Measurements from ENCODE around the gene OR2A12.

Gene OR2A12

GRCh38 chr7:144133307-144133706 is 47.2 kb downstream of the OR2A12 start:
- no peaks in the 10 kb centered on the region for H3K27me3 ChIP-seq (ENCODE audit: insufficient read depth, low read length, poor library complexity)
- H3K79me1 ChIP-seq (ENCODE audit: low read length): no peaks in the 10 kb centered on the region
- no peak overlapping the region for H3K4ac ChIP-seq (ENCODE audit: low read depth, low read length)
- H2BK15ac ChIP-seq (replicated peaks; ENCODE audit: low read depth): no peak overlapping the region
- no peak overlapping the region for H3K56ac ChIP-seq (ENCODE audit: low read length)
- no peak overlapping the region for H3K18ac ChIP-seq (ENCODE audit: low read length)
- H3K36me3 ChIP-seq (ENCODE audit: control insufficient read depth, insufficient read depth, low read length): no peaks in the 10 kb centered on the region
- H3K23ac ChIP-seq (ENCODE audit: low read length): no peak overlapping the region
- H4K8ac ChIP-seq (ENCODE audit: low read depth, low read length): no peak overlapping the region
- no peak overlapping the region for H3K4me2 ChIP-seq (ENCODE audit: low read length)
- no peak overlapping the region for H2AK5ac ChIP-seq (ENCODE audit: low read length)
- H2BK120ac ChIP-seq (ENCODE audit: low read depth, low read length): no peak overlapping the region
- no peak overlapping the region for H2BK5ac ChIP-seq (ENCODE audit: low read length)
- no CpG with 5 or more reads among the region's 6 CpGs for WGBS (ENCODE audit: extremely low coverage, insufficient coverage, low lambda C conversion rate)
- H3K79me2 ChIP-seq (ENCODE audit: control insufficient read depth, insufficient read depth, low read length): no peaks in the 10 kb centered on the region
- no peak overlapping the region for H3K4me3 ChIP-seq (ENCODE audit: low read length)
- H4K5ac ChIP-seq (ENCODE audit: low read length): no peak overlapping the region
- no peak for DNase-seq
- H3K27ac ChIP-seq (ENCODE audit: low read depth, low read length): no peak overlapping the region
- no peaks in the 10 kb centered on the region for H3K4me1 ChIP-seq (ENCODE audit: control insufficient read depth, low read depth, low read length)
- H3K9ac ChIP-seq (ENCODE audit: low read length): no peak overlapping the region

- Histone ChIP-seq H4K5ac (ENCODE audit: low read length) (no peak overlapping the region), H2BK5ac (ENCODE audit: low read length) (no peak overlapping the region), H4K8ac (ENCODE audit: low read depth, low read length) (no peak overlapping the region), H2BK120ac (ENCODE audit: low read depth, low read length) (no peak overlapping the region), H3K4me2 (ENCODE audit: low read length) (no peak overlapping the region), H3K4me1 (ENCODE audit: control insufficient read depth, low read depth, low read length) (no peaks in the 10 kb centered on the region), H3K79me1 (ENCODE audit: low read length) (no peaks in the 10 kb centered on the region), H3K4ac (ENCODE audit: low read depth, low read length) (no peak overlapping the region), H3K56ac (ENCODE audit: low read length) (no peak overlapping the region), H3K9ac (ENCODE audit: low read length) (no peak overlapping the region), H3K79me2 (ENCODE audit: control insufficient read depth, insufficient read depth, low read length) (no peaks in the 10 kb centered on the region), H3K18ac (ENCODE audit: low read length) (no peak overlapping the region), H3K23ac (ENCODE audit: low read length) (no peak overlapping the region), H3K27me3 (ENCODE audit: insufficient read depth, low read length, poor library complexity) (no peaks in the 10 kb centered on the region), H2BK15ac (replicated peaks; ENCODE audit: low read depth) (no peak overlapping the region), H3K36me3 (ENCODE audit: control insufficient read depth, insufficient read depth, low read length) (no peaks in the 10 kb centered on the region), H3K27ac (ENCODE audit: low read depth, low read length) (no peak overlapping the region), H3K4me3 (ENCODE audit: low read length) (no peak overlapping the region), H2AK5ac (ENCODE audit: low read length) (no peak overlapping the region)
- DNase-seq: peak; percentile 51
- WGBS (ENCODE audit: extremely low coverage, insufficient coverage, low lambda C conversion rate): no CpG with 5 or more reads among the region's 1 CpG
Measured at GRCh38 chr7:144134116-144134515, 48.0 kb downstream of the OR2A12 start.

DNA sequence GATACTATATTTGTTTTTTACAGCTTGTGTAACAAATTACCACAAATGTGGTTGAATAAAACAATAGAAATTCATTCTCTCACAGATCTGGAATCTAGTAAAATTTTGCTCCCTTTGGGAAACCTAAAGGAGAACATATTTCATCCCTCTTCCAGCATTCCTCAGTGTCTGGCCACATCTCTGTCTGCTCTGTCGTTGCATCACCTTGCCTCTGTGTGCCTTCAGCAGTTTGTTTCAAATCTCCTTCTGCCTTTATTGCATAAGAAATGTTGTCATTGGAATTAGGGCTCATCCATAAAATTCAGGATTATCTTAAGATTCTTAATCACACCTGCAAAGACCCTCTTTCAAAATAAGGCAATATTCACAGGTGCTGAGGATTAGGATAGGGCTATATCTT is 51.4 kb downstream of the OR2A12 start:
- Histone ChIP-seq H4K8ac (ENCODE audit: low read depth, low read length) (no peak overlapping the region), H3K79me2 (ENCODE audit: control insufficient read depth, insufficient read depth, low read length) (no peaks in the 10 kb centered on the region), H3K27me3 (ENCODE audit: insufficient read depth, low read length, poor library complexity) (no peaks in the 10 kb centered on the region), H3K36me3 (ENCODE audit: control insufficient read depth, insufficient read depth, low read length) (no peaks in the 10 kb centered on the region), H3K4me2 (ENCODE audit: low read length) (no peak overlapping the region), H3K4ac (ENCODE audit: low read depth, low read length) (no peak overlapping the region), H2AK5ac (ENCODE audit: low read length) (no peak overlapping the region), H2BK5ac (ENCODE audit: low read length) (no peak overlapping the region), H4K5ac (ENCODE audit: low read length) (no peak overlapping the region), H3K27ac (ENCODE audit: low read depth, low read length) (no peak overlapping the region), H3K4me1 (ENCODE audit: control insufficient read depth, low read depth, low read length) (no peaks in the 10 kb centered on the region), H3K4me3 (ENCODE audit: low read length) (no peak overlapping the region), H3K79me1 (ENCODE audit: low read length) (no peaks in the 10 kb centered on the region), H3K23ac (ENCODE audit: low read length) (no peak overlapping the region), H2BK15ac (replicated peaks; ENCODE audit: low read depth) (no peak overlapping the region), H2BK120ac (ENCODE audit: low read depth, low read length) (no peak overlapping the region), H3K9ac (ENCODE audit: low read length) (no peak overlapping the region), H3K56ac (ENCODE audit: low read length) (no peak overlapping the region), H3K18ac (ENCODE audit: low read length) (no peak overlapping the region)
- DNase-seq: peak; percentile 2
- no CpG with 5 or more reads among the region's 1 CpG for WGBS (ENCODE audit: extremely low coverage, insufficient coverage, low lambda C conversion rate)

DNA sequence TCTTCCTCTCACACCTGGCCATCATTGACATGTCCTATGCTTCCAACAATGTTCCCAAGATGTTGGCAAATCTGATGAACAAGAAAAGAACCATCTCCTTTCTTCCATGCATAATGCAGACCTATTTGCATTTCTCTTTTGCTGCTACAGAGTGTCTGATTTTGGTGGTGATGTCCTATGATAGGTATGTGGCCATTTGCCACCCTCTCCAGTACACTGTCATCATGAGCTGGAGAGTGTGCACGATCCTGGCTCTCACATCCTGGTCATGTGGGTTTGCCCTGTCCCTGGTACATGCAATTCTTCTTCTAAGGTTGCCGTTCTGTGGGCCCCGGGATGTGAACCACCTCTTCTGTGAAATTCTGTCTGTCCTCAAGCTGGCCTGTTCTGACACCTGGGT is 56.1 kb downstream of the OR2A12 start:
- Histone ChIP-seq H3K27ac (ENCODE audit: low read depth, low read length) (no peak overlapping the region), H2BK120ac (ENCODE audit: low read depth, low read length) (no peak overlapping the region), H3K36me3 (ENCODE audit: control insufficient read depth, insufficient read depth, low read length) (no peaks in the 10 kb centered on the region), H4K5ac (ENCODE audit: low read length) (no peak overlapping the region), H3K9ac (ENCODE audit: low read length) (no peak overlapping the region), H2AK5ac (ENCODE audit: low read length) (no peak overlapping the region), H3K27me3 (ENCODE audit: insufficient read depth, low read length, poor library complexity) (peaks cover 2% of the 10 kb centered on the region), H3K4me3 (ENCODE audit: low read length) (no peak overlapping the region), H3K23ac (ENCODE audit: low read length) (no peak overlapping the region), H3K4me1 (ENCODE audit: control insufficient read depth, low read depth, low read length) (no peaks in the 10 kb centered on the region), H2BK15ac (replicated peaks; ENCODE audit: low read depth) (no peak overlapping the region), H3K4me2 (ENCODE audit: low read length) (no peak overlapping the region), H2BK5ac (ENCODE audit: low read length) (no peak overlapping the region), H3K79me1 (ENCODE audit: low read length) (no peaks in the 10 kb centered on the region), H3K56ac (ENCODE audit: low read length) (no peak overlapping the region), H3K18ac (ENCODE audit: low read length) (no peak overlapping the region), H4K8ac (ENCODE audit: low read depth, low read length) (no peak overlapping the region), H3K4ac (ENCODE audit: low read depth, low read length) (no peak overlapping the region), H3K79me2 (ENCODE audit: control insufficient read depth, insufficient read depth, low read length) (no peaks in the 10 kb centered on the region)
- whole genome bisulfite sequencing (ENCODE audit: extremely low coverage, insufficient coverage, low lambda C conversion rate): no CpG with 5 or more reads among the region's 3 CpGs
- DNase-seq: no peak

DNA sequence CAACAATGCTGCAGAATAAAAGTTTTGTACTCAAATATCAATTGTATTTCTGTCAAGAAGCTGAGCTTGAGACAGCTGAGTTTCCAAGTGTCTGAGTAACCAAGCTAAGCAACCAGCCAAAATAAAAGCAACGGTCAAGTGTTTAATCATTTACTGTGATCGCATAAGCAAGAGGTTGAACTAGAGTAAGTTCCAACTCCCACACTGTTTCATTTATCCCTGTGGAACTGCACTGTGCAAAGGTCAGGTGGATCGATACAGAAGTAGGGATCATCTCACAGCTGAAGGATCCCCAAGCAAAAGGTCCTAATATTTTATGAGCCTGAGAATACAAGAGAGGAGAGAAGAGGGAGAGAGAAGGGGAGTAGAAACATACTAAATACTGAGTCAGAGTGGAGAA is 58.3 kb downstream of the OR2A12 start:
- H3K79me2 ChIP-seq (ENCODE audit: control insufficient read depth, insufficient read depth, low read length): no peaks in the 10 kb centered on the region
- no peaks in the 10 kb centered on the region for H3K4me1 ChIP-seq (ENCODE audit: control insufficient read depth, low read depth, low read length)
- H2BK120ac ChIP-seq (ENCODE audit: low read depth, low read length): no peak overlapping the region
- H3K27me3 ChIP-seq (ENCODE audit: insufficient read depth, low read length, poor library complexity): peaks cover 2% of the 10 kb centered on the region
- H3K56ac ChIP-seq (ENCODE audit: low read length): no peak overlapping the region
- no peak overlapping the region for H2BK15ac ChIP-seq (replicated peaks; ENCODE audit: low read depth)
- H3K9ac ChIP-seq (ENCODE audit: low read length): no peak overlapping the region
- H4K5ac ChIP-seq (ENCODE audit: low read length): no peak overlapping the region
- WGBS (ENCODE audit: extremely low coverage, insufficient coverage, low lambda C conversion rate): no CpG with 5 or more reads among the region's 3 CpGs
- H3K18ac ChIP-seq (ENCODE audit: low read length): no peak overlapping the region
- H3K4me2 ChIP-seq (ENCODE audit: low read length): no peak overlapping the region
- no peak overlapping the region for H4K8ac ChIP-seq (ENCODE audit: low read depth, low read length)
- no peak overlapping the region for H2AK5ac ChIP-seq (ENCODE audit: low read length)
- DNase-seq: no peak
- H3K4me3 ChIP-seq (ENCODE audit: low read length): no peak overlapping the region
- no peaks in the 10 kb centered on the region for H3K36me3 ChIP-seq (ENCODE audit: control insufficient read depth, insufficient read depth, low read length)
- H2BK5ac ChIP-seq (ENCODE audit: low read length): no peak overlapping the region
- H3K27ac ChIP-seq (ENCODE audit: low read depth, low read length): no peak overlapping the region
- no peaks in the 10 kb centered on the region for H3K79me1 ChIP-seq (ENCODE audit: low read length)
- H3K4ac ChIP-seq (ENCODE audit: low read depth, low read length): no peak overlapping the region
- H3K23ac ChIP-seq (ENCODE audit: low read length): no peak overlapping the region

DNA sequence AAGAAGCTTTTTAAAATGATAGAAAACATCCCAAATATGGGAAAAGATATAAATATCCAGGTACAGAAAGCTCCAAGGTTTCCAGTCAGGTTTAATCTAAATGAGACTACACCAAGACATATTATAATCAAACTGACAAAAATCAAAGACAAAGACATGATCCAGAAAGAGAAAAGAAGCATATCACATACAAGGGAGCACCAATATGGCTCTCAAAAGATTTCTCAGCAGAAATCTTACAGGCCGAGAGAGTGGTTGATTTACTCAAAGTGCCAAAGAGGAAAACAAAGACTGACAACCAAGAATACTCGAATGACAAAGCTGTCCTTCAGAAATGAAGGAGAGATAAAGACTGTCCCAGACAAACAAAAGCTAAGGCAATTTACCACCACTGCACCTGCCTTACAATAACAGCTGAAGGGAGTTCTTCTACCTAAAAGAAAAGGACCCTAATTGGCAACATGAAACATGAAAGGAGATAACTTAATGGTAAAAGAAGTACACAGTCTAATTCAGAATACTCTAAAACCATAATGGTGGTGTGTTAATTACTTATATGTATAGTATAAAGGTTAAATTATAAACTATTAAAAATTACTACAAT is 62.2 kb downstream of the OR2A12 start:
- H3K56ac ChIP-seq (ENCODE audit: low read length): no peak overlapping the region
- no peak overlapping the region for H3K27ac ChIP-seq (ENCODE audit: low read depth, low read length)

More for the DNA sequence above, 62.2 kb downstream of the OR2A12 start:
- no peaks in the 10 kb centered on the region for H3K79me1 ChIP-seq (ENCODE audit: low read length)
- H3K4me3 ChIP-seq (ENCODE audit: low read length): no peak overlapping the region
- no peak overlapping the region for H3K18ac ChIP-seq (ENCODE audit: low read length)
- DNase-seq: no peak
- no peak overlapping the region for H3K4ac ChIP-seq (ENCODE audit: low read depth, low read length)
- no peak overlapping the region for H2BK120ac ChIP-seq (ENCODE audit: low read depth, low read length)
- H2BK5ac ChIP-seq (ENCODE audit: low read length): no peak overlapping the region
- no peak overlapping the region for H4K5ac ChIP-seq (ENCODE audit: low read length)
- H3K36me3 ChIP-seq (ENCODE audit: control insufficient read depth, insufficient read depth, low read length): no peaks in the 10 kb centered on the region
- no peak overlapping the region for H3K4me2 ChIP-seq (ENCODE audit: low read length)
- no peak overlapping the region for H4K8ac ChIP-seq (ENCODE audit: low read depth, low read length)
- H3K79me2 ChIP-seq (ENCODE audit: control insufficient read depth, insufficient read depth, low read length): no peaks in the 10 kb centered on the region
- H3K4me1 ChIP-seq (ENCODE audit: control insufficient read depth, low read depth, low read length): no peaks in the 10 kb centered on the region
- no peak overlapping the region for H3K23ac ChIP-seq (ENCODE audit: low read length)
- H3K9ac ChIP-seq (ENCODE audit: low read length): no peak overlapping the region
- no CpG with 5 or more reads among the region's 2 CpGs for WGBS (ENCODE audit: extremely low coverage, insufficient coverage, low lambda C conversion rate)
- peaks cover 2% of the 10 kb centered on the region for H3K27me3 ChIP-seq (ENCODE audit: insufficient read depth, low read length, poor library complexity)
- H2BK15ac ChIP-seq (replicated peaks; ENCODE audit: low read depth): no peak overlapping the region
- no peak overlapping the region for H2AK5ac ChIP-seq (ENCODE audit: low read length)
